Umbilical cord (tissue), 2 donors: ENCODE results near the gene AMZ1. TPM values are rescaled to one million over a fixed set of nuclear protein-coding genes. Genes with fewer than 3 reads are reported as not detected.
"Not testable (repeated sequence)": the region's sequence is repeated elsewhere in the genome, so short reads cannot be mapped to it uniquely, and the experiment has no call there.

Experiments used
- DNase-seq: peaks from one replicate; pipeline ENCODE4 v3.0.0-alpha.2; 2015; ENCODE audit warnings: low spot score
- total RNA-seq: library from RNA; depleted of rRNA; stranded (reverse); fragments of >200 nt; gene quantifications from one replicate; pipeline ENCODE4 v1.2.3, GENCODE V29; 2014; ENCODE audit warnings: low replicate concordance; ENCODE audit not compliant: insufficient read depth

Gene AMZ1
- total RNA-seq, 1 donor from 2014 or later = 2.4 TPM

GRCh38 chr7:2668401-2668800, 19.6 kb upstream of the AMZ1 start:
- DNase-seq = no peak

GRCh38 chr7:2670171-2670570, 17.8 kb upstream of the AMZ1 start:
- DNase-seq = no peak

DNA sequence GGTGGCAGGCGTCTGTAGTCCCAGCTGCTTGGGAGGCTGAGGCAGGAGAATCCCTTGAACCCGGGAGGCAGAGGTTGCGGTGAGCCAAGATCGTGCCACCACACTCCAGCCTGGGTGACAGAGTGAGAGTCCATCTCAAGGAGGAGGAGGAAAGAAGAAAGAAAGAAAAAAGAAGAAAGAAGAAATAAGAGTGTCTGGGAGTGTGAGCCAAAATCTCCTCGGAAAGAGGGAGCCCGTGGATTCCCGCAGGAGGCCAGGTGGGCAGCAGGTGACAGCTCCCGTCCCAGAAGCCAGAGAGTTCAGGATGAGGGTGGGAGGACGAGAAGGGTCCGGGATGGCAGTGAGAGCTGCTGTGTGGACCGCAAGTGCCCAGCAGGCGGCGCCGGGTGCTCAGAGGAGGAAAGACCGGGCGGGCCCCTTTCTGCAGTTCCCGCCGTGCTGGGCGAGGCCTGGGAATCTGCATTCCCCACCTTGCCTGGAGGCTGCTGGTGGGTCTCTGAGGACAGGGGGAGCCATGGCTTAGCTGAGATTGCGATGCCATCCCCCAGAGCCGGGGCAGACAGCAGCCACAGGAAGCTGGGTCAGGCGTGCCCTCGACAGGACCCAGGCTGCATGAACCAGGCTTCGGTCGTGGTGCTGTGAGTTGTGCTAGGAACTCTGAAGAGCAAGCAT, 17.1 kb upstream of the AMZ1 start:
- peak; percentile 47 for DNase-seq

- DNase-seq = not testable (repeated sequence)
Observed at GRCh38 chr7:2673214-2673613, 14.8 kb upstream of the AMZ1 start.

DNA sequence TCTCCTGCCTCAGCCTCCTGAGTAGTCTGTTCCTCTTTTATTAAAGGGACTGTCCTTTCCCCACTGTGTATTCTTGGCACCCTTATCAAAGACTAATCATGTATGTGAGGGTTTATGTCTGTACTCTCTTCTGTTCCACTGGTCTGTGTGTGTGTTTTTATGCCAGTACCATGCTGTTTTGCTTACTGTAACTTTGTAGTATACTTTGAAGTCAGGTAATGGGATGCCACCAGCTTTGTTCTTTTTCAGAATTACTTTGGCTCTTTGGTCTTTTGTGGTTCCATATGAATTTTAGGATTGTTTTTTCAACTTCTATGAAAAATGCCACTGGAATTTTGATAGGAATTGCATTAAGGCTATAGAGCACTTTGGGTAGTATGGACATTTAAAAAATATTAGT, 14.1 kb upstream of the AMZ1 start:
- no peak for DNase-seq

- DNase-seq = no peak
Observed at GRCh38 chr7:2675256-2675764, 12.7 kb upstream of the AMZ1 start.

DNA sequence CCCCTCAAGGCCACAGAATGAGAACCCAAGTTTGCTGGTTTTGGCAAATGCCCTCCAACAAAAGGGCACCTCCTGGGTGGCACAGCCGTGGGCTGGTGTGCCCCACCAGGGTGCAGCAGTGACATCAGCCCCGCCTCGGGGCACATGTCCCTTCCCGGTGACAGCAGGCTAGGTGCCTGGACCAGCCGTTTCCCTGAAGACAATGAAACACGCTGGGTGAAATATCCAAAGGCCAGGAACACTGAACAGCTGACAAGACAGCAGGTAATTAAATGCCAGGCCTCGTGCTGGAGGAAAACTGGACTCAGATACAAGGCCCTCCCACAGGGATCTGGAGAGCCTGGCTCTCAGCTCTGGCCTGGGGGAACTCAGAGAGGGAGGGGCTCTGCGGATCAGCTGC, 11.4 kb upstream of the AMZ1 start:
- DNase-seq = not testable (repeated sequence)

DNA sequence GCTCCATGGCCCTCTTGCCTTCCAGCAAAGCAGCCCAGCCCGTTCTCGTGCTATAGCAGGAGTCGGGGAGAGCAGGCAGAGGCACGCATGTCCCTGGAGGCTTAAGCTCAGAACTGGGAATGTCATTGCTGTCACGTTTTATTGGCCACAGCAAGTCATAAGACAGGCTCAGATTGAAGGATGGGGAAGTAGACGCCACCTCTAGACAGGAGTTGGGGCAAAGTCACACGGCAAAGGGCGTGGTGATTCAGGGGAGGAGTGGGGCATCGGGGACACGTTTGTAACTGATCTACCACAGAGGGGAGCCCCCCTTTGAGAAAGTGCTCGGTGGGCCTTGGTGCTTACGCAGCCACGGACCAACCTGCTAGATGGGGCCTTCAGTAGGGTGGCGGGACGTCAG, 9.5 kb upstream of the AMZ1 start:
- DNase-seq = not testable (repeated sequence)

DNA sequence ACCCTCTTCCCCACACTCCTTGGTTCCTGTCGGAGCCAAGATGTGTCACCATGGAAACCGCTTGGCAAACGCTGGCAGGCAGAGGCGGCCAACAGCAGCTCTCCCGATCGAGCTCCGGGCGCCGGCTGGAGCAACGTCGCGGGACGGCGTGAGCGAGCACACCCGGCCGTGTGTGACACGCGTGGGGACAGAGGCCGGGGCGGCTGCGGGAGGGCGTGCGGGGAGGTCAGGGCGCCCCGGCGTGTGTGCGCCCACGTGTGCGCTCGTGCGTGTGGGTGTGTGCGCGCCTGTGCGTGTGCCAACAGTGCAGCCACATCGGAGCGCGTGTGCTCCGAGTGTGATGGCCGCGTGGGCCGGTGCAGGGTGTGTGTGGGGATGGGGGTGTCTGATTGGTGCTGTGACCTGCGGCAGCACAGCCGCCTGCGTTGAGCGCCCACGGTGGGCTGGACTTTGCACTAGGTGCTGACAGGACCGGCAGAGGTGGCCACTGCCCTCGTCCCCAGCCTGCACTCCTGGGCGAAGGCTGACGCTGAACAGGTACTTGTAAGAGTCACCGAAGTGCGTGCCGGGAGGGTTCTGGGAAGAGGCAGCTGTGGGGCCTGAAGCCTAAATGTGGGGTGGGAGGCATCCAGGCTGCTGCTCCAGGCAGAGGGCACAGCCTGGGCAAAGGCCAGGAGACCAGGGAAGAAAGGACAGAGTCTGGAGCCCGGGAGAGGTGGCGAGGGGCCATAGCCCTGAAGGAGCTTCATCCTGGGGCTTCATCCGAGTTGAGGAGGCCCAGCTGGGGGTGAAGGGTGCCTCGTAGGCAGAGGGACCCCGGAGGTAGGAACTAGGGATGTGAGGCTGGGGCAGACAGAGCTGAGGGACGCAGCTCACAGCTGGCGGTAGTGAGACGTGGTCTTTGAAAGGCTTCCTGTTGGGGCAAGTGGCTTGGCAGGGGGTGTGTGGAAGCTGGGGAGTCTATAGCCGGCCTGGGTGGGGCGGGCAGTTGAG, 8.6 kb upstream of the AMZ1 start:
- DNase-seq = not testable (repeated sequence)

- DNase-seq = no peak
Observed at GRCh38 chr7:2680256-2680655, 7.7 kb upstream of the AMZ1 start.

- peak; percentile 62 for DNase-seq
Observed at GRCh38 chr7:2680792-2681490, 7.1 kb upstream of the AMZ1 start.

DNA sequence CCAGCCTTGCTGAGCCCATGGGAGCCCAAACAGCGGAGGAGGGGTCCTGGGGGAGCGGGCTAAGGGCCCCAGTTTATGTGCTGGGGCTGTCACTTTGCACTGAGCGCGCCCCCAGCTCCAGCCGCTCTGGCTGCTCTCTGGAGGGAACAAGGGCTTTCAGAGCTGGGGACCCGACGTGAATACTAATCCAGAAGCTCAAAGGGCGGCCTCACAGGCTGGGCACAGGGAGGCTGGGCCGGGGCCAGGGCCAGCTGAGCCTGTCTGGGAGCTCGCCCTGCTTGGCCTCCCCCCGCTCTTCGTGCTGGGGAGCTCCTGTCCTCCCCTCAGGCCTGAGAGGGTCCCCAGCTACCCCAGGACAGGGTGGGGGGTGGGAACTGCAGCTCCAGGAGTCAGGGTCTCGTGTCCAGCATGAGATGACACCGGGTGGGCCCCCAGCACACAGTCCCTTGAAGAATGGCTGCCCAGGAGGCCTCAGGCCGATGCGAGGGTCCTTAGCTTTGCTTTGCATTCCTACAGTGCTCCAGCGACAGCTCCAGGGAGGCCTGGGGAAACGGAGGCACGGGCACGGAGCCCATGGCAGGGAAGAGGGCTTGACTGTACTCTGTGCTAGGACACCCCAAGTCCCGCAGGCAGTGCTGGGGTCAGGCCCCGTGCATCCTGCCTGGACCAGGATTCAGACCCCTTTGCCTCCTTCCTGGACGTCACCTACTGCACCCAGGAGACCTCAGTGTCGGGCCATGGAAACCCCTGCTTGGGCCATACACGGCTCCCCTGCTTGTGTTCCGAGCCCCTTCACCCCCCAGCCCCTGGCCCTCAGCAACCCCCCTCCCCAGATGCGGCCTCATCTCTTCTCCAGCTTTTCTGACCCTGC, 5.8 kb upstream of the AMZ1 start:
- no peak for DNase-seq

DNA sequence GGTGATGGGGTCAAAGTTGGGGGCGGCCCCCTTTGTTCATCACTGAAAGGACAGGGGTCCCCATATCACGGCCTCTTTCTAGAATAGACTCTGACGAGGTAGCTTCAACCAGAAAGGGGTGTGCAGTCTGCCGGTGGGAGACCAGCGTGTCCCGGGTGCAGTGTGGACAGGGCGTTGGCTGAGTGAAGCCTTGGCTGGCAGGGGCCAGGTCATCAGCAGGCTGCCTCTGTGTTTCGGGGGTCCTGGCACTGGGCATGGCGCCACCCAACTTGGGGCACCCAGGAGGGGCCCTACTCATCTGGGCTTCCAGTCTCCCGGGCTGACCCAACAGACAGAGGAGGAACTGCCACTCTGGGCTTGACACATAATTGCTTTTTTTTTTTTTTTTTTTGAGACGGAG, 3.5 kb upstream of the AMZ1 start:
- DNase-seq = no peak

DNA sequence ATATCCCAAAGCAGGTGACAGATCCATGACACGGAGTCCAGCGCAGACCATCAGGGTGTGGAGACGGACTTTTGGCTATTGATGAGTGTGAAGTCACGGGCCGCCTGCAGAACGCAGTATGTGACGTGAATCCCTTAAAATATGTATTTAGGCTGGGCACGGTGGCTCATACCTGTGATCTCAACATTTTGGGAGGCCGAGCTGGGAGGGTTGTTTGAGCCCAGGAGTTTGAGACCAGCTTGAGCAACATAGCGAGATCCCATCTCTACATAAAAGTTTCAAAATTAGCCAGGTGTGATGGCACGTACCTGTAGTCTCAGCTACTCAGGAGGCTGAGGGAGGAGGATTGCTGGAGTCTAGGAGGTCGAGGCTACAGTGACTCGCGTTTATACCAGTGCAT, 1.9 kb upstream of the AMZ1 start:
- no peak for DNase-seq

DNA sequence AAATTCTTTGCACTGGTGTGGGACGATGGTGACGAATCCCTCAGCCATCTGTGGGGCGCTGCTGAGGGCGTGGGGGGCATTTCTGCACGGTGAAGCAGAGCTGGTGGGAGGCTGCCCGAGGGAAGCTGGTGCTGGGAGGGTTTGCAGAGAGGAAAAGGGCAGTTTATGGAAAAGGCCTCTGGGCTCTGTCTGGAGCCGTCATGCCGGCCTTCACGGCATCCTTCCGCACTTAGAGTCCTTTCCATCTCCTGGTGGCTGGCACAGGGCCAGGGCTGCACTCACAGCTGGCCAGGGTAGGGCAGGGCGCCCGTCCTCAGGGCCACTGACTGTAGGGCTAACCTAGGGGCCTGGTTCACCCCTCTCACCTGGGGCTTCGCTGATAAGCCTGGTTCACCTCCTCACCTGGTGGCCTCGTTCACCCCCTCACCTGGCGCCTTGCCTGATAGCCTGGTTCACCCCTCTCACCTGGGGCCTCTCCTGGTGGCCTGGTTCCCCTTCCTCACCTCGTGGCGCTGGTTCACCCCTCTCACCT, 598 bp upstream of the AMZ1 start:
- no peak for DNase-seq

- no peak for DNase-seq
Observed at GRCh38 chr7:2688409-2689342, 674 bp downstream of the AMZ1 start.

GRCh38 chr7:2689343-2689847, 1.4 kb downstream of the AMZ1 start:
- DNase-seq = no peak

DNA sequence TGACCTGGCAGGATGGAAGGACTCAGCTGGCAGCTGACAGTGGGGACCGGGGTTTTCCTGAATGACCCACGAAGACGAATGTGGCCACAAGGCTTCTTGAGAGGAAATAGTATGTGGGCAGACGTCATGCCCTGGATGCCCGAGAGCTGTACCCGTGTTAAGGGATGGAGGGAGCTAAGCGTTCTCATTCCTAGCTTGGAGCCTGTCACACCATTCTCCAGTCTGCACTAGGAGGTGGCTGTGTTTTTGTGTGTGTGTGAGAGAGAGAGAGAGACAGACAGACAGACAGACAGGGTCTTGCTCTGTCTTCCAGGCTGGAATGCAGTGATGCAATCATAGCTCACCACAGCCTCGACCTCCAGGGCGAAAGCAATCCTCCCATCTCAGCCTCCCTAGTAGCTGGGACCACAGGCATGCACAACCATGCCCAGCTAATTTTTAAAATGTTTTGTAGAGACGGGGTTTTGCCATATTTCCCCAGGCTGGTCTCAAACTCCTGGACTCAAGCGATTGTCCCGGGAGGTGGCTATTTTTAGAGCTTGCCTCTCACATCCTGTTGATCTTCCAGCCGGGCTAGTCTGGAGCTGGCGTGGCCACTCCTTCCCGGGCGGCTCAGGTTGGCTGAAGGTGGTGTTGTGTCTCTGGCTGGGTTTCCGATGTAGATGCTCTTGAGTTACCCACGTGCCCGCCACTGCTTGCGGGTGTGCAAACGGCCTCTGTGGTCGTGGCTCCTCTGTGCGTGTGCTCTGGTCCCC, 2.1 kb downstream of the AMZ1 start:
- DNase-seq = no peak
